ENCODE results near the gene SMG9.

- TF ChIP-seq CTCF (IDR thresholded peaks at IDR 0.05; ENCODE audit: low read depth, low read length) (no peak), EZH2phosphoT487 (IDR thresholded peaks at IDR 0.05; ENCODE audit: low read depth) (no peak)
Observed at GRCh38 chr19:43790587-43790986, 35.8 kb upstream of the SMG9 start.

Data from OCI-LY3 (cell line).